8988T (cell line): ENCODE data around the gene CAPRIN1.
"Not testable (repeated sequence)": the region's sequence is repeated elsewhere in the genome, so short reads cannot be mapped to it uniquely, and the experiment has no call there.

ENCODE experiments used
- DNase-seq: peaks from one replicate; pipeline ENCODE4 v3.0.0; 2011

Gene CAPRIN1

DNA sequence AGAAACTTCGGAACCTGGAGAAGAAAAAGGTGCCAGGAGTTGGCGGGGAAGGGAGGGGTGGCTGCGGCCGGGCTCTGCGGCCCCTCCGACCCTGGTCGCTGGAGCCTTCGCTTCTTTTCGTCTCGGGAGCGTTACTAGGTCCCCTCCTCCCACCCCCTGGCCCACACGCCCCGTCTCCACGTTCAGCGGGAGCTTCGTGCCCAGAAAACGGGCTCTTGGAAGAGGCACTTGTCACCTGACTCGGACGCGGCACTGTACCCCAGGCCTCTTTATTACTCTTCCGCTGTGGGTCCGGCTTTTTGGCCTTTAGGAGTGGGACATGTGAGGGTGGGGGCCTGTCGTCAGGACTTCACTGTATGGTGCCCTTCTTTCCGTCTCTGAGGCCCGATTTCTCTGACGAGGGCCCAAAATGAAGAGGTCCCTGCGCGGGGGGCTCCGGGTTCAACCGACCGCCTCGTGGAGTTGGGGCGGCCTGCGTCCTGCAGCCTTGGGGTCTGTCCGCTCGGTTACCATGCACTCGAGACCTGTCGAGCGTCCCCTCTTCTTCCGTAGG is 1.2 kb downstream of the CAPRIN1 start:
- DNase-seq = no peak

GRCh38 chr11:34053161-34053686 is 1.7 kb downstream of the CAPRIN1 start:
- DNase-seq = peak; percentile 75

DNA sequence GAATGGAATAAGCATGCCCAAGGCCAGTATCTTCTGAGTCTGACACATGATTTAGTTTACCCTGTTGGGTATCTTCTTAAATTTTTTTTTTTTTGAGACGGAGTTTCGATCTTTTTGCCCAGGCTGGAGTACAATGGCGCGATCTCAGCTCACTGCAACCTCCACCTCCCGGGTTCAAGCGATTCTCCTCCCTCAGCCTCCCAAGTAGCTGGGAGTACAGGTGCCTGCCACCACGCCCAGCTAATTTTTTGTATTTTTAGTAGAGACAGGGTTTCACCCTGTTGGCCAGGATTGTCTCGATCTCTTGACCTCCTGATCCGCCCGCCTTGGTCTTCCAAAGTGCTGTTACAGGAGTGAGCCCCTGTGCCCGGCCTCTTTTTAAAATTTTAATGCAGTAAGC is 2.8 kb downstream of the CAPRIN1 start:
- not testable (repeated sequence) for DNase-seq

GRCh38 chr11:34055218-34056000 is 3.9 kb downstream of the CAPRIN1 start:
- no peak for DNase-seq

- no peak for DNase-seq
These were observed 5.1 kb downstream of the CAPRIN1 start for GRCh38 chr11:34056672-34057071.

GRCh38 chr11:34063061-34063795 is 11.7 kb downstream of the CAPRIN1 start:
- DNase-seq = no peak

GRCh38 chr11:34064291-34064690 is 12.8 kb downstream of the CAPRIN1 start:
- no peak for DNase-seq

- DNase-seq = no peak
These were observed 14.1 kb downstream of the CAPRIN1 start for GRCh38 chr11:34065505-34066203.

GRCh38 chr11:34066766-34067165 is 15.2 kb downstream of the CAPRIN1 start:
- DNase-seq = not testable (repeated sequence)

- DNase-seq = no peak
These were observed 16.0 kb downstream of the CAPRIN1 start for GRCh38 chr11:34067383-34068065.

- no peak for DNase-seq
These were observed 16.6 kb downstream of the CAPRIN1 start for GRCh38 chr11:34068111-34068510.

DNA sequence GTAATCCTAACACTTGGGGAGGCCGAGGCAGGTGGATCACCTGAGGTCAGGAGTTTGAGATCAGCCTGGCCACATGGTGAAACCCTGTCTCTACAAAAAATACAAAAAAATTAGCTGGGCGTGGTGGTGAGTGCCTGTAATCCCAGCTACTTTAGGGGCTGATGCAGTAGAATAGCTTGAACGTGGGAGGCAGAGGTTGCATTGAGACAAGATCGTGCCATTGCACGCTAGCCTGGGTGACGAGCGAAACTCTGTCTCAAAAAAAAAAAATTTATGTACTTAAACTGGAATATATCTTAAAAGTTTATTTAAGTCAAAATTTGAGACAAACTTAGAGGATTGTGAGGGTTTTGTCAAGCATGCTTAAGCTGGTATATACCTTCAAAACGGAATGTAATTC is 19.8 kb downstream of the CAPRIN1 start:
- DNase-seq = not testable (repeated sequence)

- no peak for DNase-seq
These were observed 20.5 kb downstream of the CAPRIN1 start for GRCh38 chr11:34072041-34072440.

DNA sequence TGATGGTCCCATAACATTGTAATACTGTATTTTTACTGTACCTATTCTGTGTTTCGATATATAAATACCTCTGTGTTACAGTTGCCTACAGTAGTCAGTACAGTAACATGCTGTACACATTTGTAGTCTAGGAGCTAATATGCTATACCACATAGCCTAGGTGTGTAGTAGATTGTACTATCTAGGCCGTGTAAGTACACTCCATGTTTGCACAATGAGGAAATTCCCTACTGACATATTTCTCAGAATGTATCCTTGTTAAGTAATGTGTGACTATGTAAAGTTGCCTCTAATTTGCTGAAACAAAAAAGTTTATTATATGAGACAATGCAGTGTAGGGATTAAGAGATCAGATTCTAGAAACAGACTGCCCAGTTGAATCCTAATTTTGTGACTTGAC is 21.3 kb downstream of the CAPRIN1 start:
- no peak for DNase-seq

DNA sequence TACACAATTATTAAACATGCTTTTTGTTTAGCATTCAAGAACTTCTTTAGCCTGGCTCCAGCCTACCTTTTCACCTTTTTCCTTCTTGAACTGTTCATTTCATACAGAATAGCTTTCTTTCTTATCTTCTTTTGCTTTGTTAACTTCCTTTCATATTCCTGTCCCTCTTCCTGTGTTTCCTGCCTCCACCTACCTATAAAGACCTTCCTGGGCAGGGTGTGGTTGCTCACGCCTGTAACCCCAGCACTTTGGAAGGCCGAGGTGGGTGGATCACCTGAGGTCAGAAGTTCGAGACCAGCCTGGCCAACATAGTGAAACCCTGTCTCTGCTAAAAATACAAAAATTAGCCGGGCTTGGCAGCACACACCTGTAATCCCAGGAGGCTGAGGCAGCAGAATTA is 22.9 kb downstream of the CAPRIN1 start:
- no peak for DNase-seq

DNA sequence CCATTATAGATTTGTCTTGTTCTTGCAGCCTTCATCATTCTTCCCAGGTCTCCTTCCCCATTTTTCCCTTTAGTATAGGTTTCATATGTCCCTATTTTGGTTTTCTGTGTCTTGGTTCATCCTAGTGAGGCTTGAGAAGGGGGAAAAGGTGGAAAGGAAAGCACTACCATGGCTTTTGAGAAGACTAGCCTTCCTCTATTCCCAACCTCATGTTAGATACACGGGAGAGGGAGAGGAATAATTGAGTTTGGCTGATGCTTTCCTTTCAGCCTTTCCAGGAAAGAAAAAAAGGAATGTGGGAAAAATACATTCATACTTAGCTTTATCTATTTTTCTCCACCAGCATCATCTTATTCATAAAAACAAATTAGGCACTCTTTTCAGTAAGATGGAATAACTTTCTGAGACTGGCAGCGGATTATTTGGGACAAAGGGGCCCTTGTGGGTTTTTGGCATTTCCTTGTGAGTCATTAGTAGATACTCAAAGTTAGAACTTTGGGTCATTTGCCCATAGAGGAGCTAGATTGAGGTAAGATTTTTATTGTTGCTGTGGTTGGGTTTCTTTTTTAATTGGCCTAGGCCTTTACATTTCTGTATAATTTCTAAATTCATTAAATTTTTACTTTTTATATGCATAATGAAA is 23.8 kb downstream of the CAPRIN1 start:
- no peak for DNase-seq

DNA sequence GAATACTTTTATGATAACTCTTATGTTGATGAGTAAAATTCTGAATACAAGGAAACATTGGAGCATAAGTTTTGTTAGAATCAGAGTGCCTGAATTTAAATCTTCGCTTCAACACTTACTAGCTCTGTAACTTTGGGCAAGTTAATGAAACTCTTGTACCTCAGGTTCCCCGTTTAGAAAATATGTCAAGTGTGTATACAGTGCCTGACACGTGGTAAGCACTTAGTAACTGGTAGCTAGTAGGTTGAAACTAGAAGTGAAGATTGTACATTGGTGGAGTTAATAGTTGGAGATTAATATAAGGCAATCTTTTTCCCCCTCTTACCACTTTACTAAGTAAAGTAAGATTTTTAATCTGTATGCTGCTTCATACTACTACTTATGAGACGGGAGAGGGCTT is 29.1 kb downstream of the CAPRIN1 start:
- no peak for DNase-seq

GRCh38 chr11:34084637-34085036 is 33.1 kb downstream of the CAPRIN1 start:
- no peak for DNase-seq

DNA sequence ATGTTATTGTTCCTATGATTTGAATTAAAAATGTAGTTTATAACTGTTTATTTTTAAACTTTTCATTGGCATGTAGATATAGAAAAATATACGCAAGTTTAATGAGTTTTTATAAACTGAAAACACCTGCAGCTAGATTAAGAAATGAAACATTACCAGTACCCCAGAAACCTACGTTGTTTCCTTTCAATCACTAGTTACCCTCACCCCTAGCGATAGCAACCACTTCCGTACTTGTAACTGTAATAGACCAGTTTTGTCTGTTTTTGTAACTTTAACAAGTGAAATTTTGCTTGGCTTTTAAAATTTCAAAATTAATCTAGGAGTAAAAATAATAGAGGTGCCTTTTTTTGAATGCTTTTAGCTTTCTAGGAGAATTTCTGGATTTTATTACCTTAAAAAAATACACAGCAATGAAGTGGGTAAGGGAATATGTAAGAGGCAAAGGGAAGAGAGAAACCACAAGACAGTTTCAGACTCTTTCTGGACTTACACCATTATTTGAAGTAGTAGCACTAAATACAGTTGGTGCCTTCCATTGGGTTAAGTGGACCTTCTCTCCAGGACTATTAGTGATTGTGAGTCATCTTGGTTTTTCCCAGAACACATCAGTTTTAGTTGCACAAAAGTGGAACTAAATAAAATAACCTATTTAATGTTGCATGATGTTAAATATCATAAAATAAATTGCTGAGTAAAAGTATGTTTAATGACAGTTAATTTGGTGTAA is 35.2 kb downstream of the CAPRIN1 start:
- no peak for DNase-seq

DNA sequence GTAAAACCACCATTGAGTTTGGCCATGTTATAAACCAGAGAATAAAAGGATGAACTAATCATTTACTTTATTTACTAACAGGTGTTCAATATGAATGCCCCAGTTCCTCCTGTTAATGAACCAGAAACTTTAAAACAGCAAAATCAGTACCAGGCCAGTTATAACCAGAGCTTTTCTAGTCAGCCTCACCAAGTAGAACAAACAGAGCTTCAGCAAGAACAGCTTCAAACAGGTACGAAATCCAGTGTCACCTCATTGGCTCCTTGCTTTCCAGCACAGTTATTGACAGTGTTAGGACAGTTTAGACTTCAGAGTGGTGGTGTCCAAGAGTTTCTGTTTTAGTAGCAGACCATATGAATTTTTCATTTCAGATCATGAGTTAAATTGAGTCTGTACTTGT is 40.3 kb downstream of the CAPRIN1 start:
- no peak for DNase-seq

DNA sequence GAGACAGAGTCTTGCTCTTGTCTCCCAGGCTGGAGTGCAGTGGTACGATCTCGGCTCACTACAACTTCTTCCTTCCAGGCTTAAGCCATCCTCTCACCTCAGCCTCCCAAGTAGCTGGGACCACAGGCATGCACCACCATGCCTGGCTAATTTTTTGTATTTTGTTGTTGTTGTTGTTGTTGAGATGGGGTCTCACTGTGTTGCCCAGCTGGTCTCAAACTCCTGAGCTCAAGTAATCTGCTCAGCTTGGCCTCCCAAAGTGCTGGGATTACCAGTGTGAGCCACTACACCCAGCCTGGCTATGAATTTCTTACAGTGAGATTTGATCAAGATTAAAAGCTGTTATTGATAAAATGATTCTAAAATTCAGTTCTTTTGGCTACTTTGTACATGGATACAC is 43.4 kb downstream of the CAPRIN1 start:
- not testable (repeated sequence) for DNase-seq
